Measurements from ENCODE around the gene RTP3. TPM values are rescaled to one million over a fixed set of nuclear protein-coding genes. Genes with fewer than 3 reads are reported as not detected.

The RTP3 gene
- total RNA-seq, 4 donors from 2014 or later: not detected

DNA sequence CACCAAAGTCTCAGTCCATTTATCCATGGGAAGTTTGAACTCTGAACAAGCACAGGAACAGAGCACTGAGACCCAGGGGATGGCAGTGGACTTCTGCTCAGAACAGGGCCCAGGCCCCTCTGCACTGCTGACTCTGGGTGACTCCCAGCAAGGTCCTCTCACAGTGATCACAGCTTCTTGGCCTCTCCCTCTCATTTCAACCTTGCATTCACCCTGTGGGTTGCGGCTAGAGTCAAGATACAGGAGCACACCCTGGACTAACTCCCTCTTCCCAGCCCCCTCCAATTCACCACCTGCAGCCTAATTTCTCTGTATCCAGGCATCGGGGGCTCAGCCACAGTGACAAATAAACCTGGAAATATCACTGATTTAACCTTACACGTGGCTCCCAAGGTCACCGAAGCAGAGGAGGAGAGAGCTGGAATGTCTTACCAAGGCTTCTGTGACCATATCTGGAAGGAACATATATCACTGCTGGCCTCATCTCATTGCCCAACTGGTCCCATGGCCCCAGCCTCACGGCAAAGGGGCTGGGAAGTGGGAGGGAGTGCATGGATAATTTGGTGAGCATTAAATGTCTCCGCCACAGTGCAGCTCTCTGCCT is 1.2 kb downstream of the RTP3 start:
- no peaks in the 10 kb centered on the region for H3K9me3 ChIP-seq
- H3K4me1 ChIP-seq: no peaks in the 10 kb centered on the region
- WGBS, 2 donors (ENCODE audit: low coverage in 1 of 2): 90 to 93% methylated on average over 2 to 3 of the region's 6 CpGs
- TF ChIP-seq CTCF (IDR thresholded peaks at IDR 0.05) (no peak), EP300 (IDR thresholded peaks at IDR 0.05) (no peak), POLR2A (IDR thresholded peaks at IDR 0.05) (no peak), POLR2AphosphoS5 (IDR thresholded peaks at IDR 0.05) (no peak)
- no peak for ATAC-seq
- H3K4me3 ChIP-seq: no peak overlapping the region
- H3K27me3 ChIP-seq: peaks cover 8% of the 10 kb centered on the region
- no peak overlapping the region for H3K27ac ChIP-seq
- no peaks in the 10 kb centered on the region for H3K36me3 ChIP-seq

DNA sequence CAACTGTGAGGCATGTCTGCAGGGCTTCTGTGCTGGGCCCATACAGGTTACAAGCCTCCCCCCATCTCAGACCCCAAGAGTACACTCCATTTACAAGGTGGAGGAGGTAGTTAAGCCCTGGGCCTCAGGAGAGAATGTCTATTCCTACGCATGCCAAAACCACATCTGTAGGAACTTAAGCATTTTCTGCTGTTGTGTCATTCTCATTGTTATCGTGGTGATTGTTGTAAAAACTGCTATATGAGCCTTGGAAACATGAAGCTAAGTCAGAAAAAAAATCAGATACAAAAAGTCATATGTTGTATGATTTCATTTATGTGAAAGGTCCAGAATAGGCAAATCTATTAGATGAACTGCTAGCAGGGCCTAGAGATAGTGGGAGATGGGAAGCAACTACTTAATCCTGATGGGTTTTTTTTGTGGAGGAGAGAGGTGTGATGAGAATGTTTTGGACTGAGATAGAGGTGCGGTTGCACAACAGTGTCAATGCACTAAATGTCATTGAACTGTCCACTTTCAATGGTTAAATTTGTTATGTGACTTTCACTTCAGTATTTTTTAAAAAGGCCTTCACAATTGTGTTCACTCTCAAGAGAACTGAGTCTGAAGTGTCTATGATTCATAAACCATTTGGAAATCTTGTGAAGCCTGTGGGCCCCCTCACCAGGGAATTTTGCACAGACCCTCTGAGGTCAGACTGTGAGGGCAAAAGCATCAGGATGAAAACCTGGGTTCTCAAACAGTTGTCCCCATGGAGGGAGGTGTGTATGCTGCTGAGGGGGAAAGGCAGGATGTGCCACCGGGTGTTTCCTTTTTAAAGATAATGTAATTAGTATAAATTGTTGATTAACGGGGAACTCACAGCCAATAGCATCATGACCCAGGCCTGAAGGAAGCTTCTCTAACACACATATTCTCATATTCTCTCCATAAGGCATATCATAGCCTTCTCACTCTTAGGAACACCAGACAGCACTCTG is 3.2 kb downstream of the RTP3 start:
- H3K4me3 ChIP-seq: no peak overlapping the region
- ATAC-seq: no peak
- H3K27ac ChIP-seq: no peak overlapping the region
- 64 to 84% methylated on average over 3 of the region's 5 CpGs for WGBS, 2 donors (ENCODE audit: low coverage in 1 of 2)
- no peaks in the 10 kb centered on the region for H3K36me3 ChIP-seq
- no peaks in the 10 kb centered on the region for H3K9me3 ChIP-seq
- no peaks in the 10 kb centered on the region for H3K4me1 ChIP-seq
- TF ChIP-seq POLR2AphosphoS5 (IDR thresholded peaks at IDR 0.05) (no peak), POLR2A (IDR thresholded peaks at IDR 0.05) (no peak), EP300 (IDR thresholded peaks at IDR 0.05) (no peak), CTCF (IDR thresholded peaks at IDR 0.05) (no peak)
- H3K27me3 ChIP-seq: peaks cover 13% of the 10 kb centered on the region

GRCh38 chr3:46501702-46502101 is 3.9 kb downstream of the RTP3 start:
- Histone ChIP-seq H3K4me1 (no peaks in the 10 kb centered on the region), H3K27me3 (peaks cover 17% of the 10 kb centered on the region), H3K4me3 (no peak overlapping the region), H3K9me3 (no peaks in the 10 kb centered on the region), H3K36me3 (no peaks in the 10 kb centered on the region), H3K27ac (no peak overlapping the region)
- ATAC-seq: no peak
- 64 to 71% methylated on average over 2 to 3 of the region's 4 CpGs for WGBS, 2 donors (ENCODE audit: low coverage in 1 of 2)
- TF ChIP-seq EP300 (IDR thresholded peaks at IDR 0.05) (no peak), POLR2A (IDR thresholded peaks at IDR 0.05) (no peak), POLR2AphosphoS5 (IDR thresholded peaks at IDR 0.05) (no peak), CTCF (IDR thresholded peaks at IDR 0.05) (no peak)

DNA sequence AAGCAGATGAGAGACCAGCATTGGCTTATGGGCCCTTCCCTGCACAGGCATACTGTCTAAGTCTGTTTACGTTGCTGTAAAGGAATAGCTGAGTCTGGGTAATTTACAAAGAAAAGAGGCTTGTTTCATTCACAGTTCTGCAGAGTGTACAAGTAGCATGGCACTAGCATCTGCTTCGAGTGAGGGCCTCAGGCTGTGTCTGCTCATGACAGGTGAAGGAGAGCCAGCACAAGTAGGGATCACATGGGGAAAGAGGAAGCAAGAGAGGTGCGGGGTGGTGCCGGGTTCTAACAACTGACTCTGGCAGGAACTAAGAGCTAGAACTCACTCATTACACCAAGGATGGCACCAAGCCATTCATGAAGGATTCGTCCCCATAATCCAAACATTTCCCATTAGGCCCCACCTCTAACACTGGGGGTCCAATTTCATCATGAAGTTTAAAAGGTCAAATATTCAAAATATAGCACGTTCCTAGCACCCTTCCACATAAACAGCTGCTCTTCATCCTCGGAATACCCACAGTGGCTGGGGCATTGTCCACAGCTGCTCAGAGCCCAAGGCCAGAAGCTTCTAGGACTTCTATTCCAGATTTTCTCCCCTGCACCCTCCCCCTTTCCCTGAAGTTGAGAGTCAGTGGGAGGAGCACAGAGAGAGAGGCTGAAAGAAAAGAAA is 5.6 kb downstream of the RTP3 start:
- Histone ChIP-seq H3K4me3 (no peak overlapping the region), H3K9me3 (no peaks in the 10 kb centered on the region), H3K4me1 (no peaks in the 10 kb centered on the region), H3K27ac (no peak overlapping the region), H3K36me3 (no peaks in the 10 kb centered on the region), H3K27me3 (peaks cover 20% of the 10 kb centered on the region)
- TF ChIP-seq EP300 (IDR thresholded peaks at IDR 0.05): no peak
- no peak for TF ChIP-seq POLR2A (IDR thresholded peaks at IDR 0.05)
- no peak for TF ChIP-seq POLR2AphosphoS5 (IDR thresholded peaks at IDR 0.05)
- no peak for TF ChIP-seq CTCF (IDR thresholded peaks at IDR 0.05)
- ATAC-seq: no peak
- WGBS, 2 donors (ENCODE audit: low coverage in 1 of 2): 43 to 60% methylated on average over 4 to 6 of the region's 7 CpGs

All from gastroesophageal sphincter (tissue), 4 donors.